GM23338 (cell line): ENCODE measurements around the gene HGFAC. TPM values are rescaled to one million over a fixed set of nuclear protein-coding genes. Genes with fewer than 3 reads are reported as not detected.

ENCODE experiments used
- ATAC-seq: fragments of 200-7000 bp; cut with Tn5 transposase; 3 replicates; pipeline ENCODE4 v1.9.1; 2020
- DNase-seq: peaks from one replicate; pipeline ENCODE4 v3.0.0-alpha.2; 2015; ENCODE audit warnings: low spot score
- H2AFZ ChIP-seq: fragments of 200-600 bp; sonication (generic); 2 replicates; pipeline ENCODE4 v1.8.0; 2016; ENCODE audit warnings: antibody characterized with exemption, mild to moderate bottlenecking, moderate library complexity
- H3F3A ChIP-seq: fragments of 200-600 bp; sonication (generic); replicated peaks from 2 replicates; pipeline ENCODE4 v1.8.0; 2017; ENCODE audit warnings: antibody characterized with exemption, mixed run types, low read depth
- H3K27ac ChIP-seq: fragments of 200-600 bp; sonication (generic); 2 replicates; pipeline ENCODE4 v1.6.1; 2016; ENCODE audit warnings: low read depth
- H3K27me3 ChIP-seq: fragments of 200-600 bp; sonication (generic); 2 replicates; pipeline ENCODE4 v1.8.0; 2016; ENCODE audit warnings: mild to moderate bottlenecking, mixed run types, moderate library complexity; ENCODE audit not compliant: insufficient read depth
- H3K36me3 ChIP-seq: fragments of 200-600 bp; sonication (generic); 2 replicates; pipeline ENCODE4 v1.8.0; 2016; ENCODE audit warnings: mild to moderate bottlenecking; ENCODE audit not compliant: insufficient read depth
- H3K4me1 ChIP-seq: fragments of 200-600 bp; sonication (generic); 2 replicates; pipeline ENCODE4 v1.8.0; 2016; ENCODE audit warnings: mild to moderate bottlenecking, moderate library complexity; ENCODE audit not compliant: insufficient read depth
- H3K4me2 ChIP-seq: fragments of 200-600 bp; sonication (generic); 2 replicates; pipeline ENCODE4 v1.7.1; 2017; ENCODE audit warnings: mixed run types
- H3K4me3 ChIP-seq: fragments of 200-600 bp; sonication (generic); 2 replicates; pipeline ENCODE4 v1.6.1; 2016; ENCODE audit warnings: mixed run types
- H3K79me2 ChIP-seq: fragments of 200-600 bp; sonication (generic); replicated peaks from 2 replicates; pipeline ENCODE4 v1.8.0; 2017; ENCODE audit warnings: mild to moderate bottlenecking; ENCODE audit not compliant: insufficient read depth
- H3K9me2 ChIP-seq: fragments of 200-600 bp; sonication (generic); 2 replicates; pipeline ENCODE4 v1.8.0; 2017; ENCODE audit not compliant: insufficient read depth
- H4K20me1 ChIP-seq: fragments of 200-600 bp; sonication (generic); replicated peaks from 2 replicates; pipeline ENCODE4 v1.8.0; 2017; ENCODE audit warnings: mild to moderate bottlenecking; ENCODE audit not compliant: insufficient read depth
- H3K27ac Mint-ChIP-seq: 2 replicates; pipeline ENCODE4 v1.8.0; 2020; ENCODE audit warnings: inconsistent platforms, mild to moderate bottlenecking, moderate library complexity, mixed read lengths
- H3K27me3 Mint-ChIP-seq: 3 replicates; pipeline ENCODE4 v1.8.0; 2022; ENCODE audit warnings: low read depth, mild to moderate bottlenecking, moderate library complexity, mixed read lengths, inconsistent platforms; ENCODE audit not compliant: insufficient read depth, poor library complexity
- H3K36me3 Mint-ChIP-seq: 3 replicates; pipeline ENCODE4 v1.8.0; 2021; ENCODE audit warnings: low read depth, mild to moderate bottlenecking, inconsistent platforms, moderate library complexity, mixed read lengths
- H3K4me1 Mint-ChIP-seq: 3 replicates; pipeline ENCODE4 v1.8.0; 2020; ENCODE audit warnings: mild to moderate bottlenecking, inconsistent platforms, mixed read lengths
- H3K4me3 Mint-ChIP-seq: 3 replicates; pipeline ENCODE4 v1.8.0; 2021; ENCODE audit warnings: moderate library complexity, mild to moderate bottlenecking, inconsistent platforms, mixed read lengths
- H3K9me3 Mint-ChIP-seq: 3 replicates; pipeline ENCODE4 v1.8.0; 2020; ENCODE audit warnings: moderate library complexity, mild to moderate bottlenecking, inconsistent platforms, mixed read lengths
- CREB1 ChIP-seq: fragments of 250-450 bp; sonication (Bioruptor Pico); IDR thresholded peaks from 2 replicates; pipeline ENCODE4 v1.5.0; 2020; ENCODE audit warnings: low read depth, mild to moderate bottlenecking, moderate library complexity
- EZH2 ChIP-seq: fragments of 200-600 bp; sonication (generic); IDR thresholded peaks from one replicate; pipeline ENCODE4 v1.8.0; 2017; ENCODE audit warnings: antibody characterized with exemption, mild to moderate bottlenecking, low read depth; ENCODE audit not compliant: unreplicated experiment
- EZH2phosphoT487 ChIP-seq: fragments of 200-600 bp; sonication (generic); IDR thresholded peaks from one replicate; pipeline ENCODE4 v1.8.1; 2018; ENCODE audit warnings: antibody characterized with exemption; ENCODE audit not compliant: unreplicated experiment
- NANOG ChIP-seq: IDR thresholded peaks from 2 replicates; pipeline ENCODE4 v1.6.1; 2016; ENCODE audit warnings: antibody characterized with exemption, borderline replicate concordance
- POLR2AphosphoS5 ChIP-seq: IDR thresholded peaks from 2 replicates; pipeline ENCODE4 v1.6.1; 2016; ENCODE audit warnings: antibody characterized with exemption, low read depth
- ZNF114 ChIP-seq: fragments of 250-450 bp; sonication (Bioruptor Pico); IDR thresholded peaks from 2 replicates; pipeline ENCODE4 v1.5.0; 2020; ENCODE audit warnings: mild to moderate bottlenecking, moderate library complexity
- ZNF331 ChIP-seq: fragments of 250-450 bp; sonication (Bioruptor Pico); IDR thresholded peaks from 2 replicates; pipeline ENCODE4 v1.5.0; 2020; ENCODE audit warnings: low read depth, mild to moderate bottlenecking, moderate library complexity
- polyA plus RNA-seq: library from polyadenylated mRNA; unstranded; fragments of >200 nt; fragmentation: Nextera tagmentation; extraction: Ambion mirVana; gene quantifications from 2 replicates; pipeline ENCODE4 v1.2.1, GENCODE V29; 2016
- total RNA-seq: library from RNA; depleted of rRNA; stranded (reverse); fragments of >200 nt; shearing (Covaris generic); gene quantifications from 2 replicates; pipeline ENCODE4 v1.2.3, GENCODE V29; 2014
- TF ChIP-seq, protein P1 (sequence below), 2 experiments: fragments of 200-600 bp in 1 of 2; sonication (generic) in 1 of 2; conservative IDR thresholded peaks; 2 replicates each; pipeline versions ENCODE4 v1.5.1 to v1.6.1; 2016 to 2017; ENCODE audit warnings: antibody characterized with exemption in 2 of 2, low read depth in 2 of 2, mild to moderate bottlenecking in 2 of 2, moderate library complexity in 1 of 2
- TF ChIP-seq, protein P2 (sequence below): IDR thresholded peaks from 2 replicates; pipeline ENCODE4 v1.6.1; 2016; ENCODE audit warnings: antibody characterized with exemption
- TF ChIP-seq, protein P3 (sequence below): IDR thresholded peaks from one replicate; pipeline ENCODE4 v1.6.1; 2018; ENCODE audit warnings: antibody characterized with exemption; ENCODE audit not compliant: unreplicated experiment
- TF ChIP-seq, protein P4 (sequence below): fragments of 250-450 bp; sonication (Bioruptor Pico); IDR thresholded peaks from 2 replicates; pipeline ENCODE4 v1.5.0; 2020; ENCODE audit warnings: mild to moderate bottlenecking, moderate library complexity

HGFAC gene
- total and polyA plus RNA-seq, 2 experiments from 2014 or later = 0.94 TPM; not detected in 1

DNA sequence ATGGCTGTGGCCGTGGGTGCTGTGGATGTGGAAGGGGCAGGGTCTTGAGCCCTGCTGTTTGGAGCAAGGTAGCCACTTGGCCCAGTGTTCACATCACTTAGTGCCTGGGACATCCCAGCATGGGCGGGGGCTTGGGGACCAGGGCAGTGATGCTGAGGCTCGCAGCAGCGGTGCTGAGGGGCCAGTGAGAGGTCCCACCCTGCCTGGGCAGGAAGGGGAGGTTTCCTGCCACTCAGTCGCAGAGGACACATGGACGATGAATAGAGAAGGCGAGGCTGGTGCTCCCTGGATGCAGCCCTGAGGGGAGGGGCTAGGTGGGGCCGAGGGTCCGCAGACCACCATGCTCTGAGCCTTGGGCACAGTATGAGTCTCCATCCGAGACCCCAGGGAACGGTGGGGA is 47.1 kb downstream of the HGFAC start:
- Histone ChIP-seq H3K79me2 (no peaks in the 10 kb centered on the region), H2AFZ (no peak overlapping the region), H3K27ac (no peak overlapping the region), H3K4me1 (no peaks in the 10 kb centered on the region; the same call in 1 of the 2 replicates), H3K4me2 (no peak overlapping the region), H3K27me3 (peaks cover 100% of the 10 kb centered on the region), H3F3A (no peaks in the 10 kb centered on the region), H3K36me3 (no peaks in the 10 kb centered on the region), H4K20me1 (no peaks in the 10 kb centered on the region; the same call in 1 of the 2 replicates), H3K4me3 (no peak overlapping the region), H3K9me2 (no peaks in the 10 kb centered on the region)
- TF ChIP-seq POLR2AphosphoS5 (no peak), ZNF114 (no peak), EZH2phosphoT487 (no peak), EZH2 (no peak), NANOG (no peak), ZNF331 (CRISPR knock-in tag) (no peak), CREB1 (no peak)
- TF ChIP-seq, protein P1, sequence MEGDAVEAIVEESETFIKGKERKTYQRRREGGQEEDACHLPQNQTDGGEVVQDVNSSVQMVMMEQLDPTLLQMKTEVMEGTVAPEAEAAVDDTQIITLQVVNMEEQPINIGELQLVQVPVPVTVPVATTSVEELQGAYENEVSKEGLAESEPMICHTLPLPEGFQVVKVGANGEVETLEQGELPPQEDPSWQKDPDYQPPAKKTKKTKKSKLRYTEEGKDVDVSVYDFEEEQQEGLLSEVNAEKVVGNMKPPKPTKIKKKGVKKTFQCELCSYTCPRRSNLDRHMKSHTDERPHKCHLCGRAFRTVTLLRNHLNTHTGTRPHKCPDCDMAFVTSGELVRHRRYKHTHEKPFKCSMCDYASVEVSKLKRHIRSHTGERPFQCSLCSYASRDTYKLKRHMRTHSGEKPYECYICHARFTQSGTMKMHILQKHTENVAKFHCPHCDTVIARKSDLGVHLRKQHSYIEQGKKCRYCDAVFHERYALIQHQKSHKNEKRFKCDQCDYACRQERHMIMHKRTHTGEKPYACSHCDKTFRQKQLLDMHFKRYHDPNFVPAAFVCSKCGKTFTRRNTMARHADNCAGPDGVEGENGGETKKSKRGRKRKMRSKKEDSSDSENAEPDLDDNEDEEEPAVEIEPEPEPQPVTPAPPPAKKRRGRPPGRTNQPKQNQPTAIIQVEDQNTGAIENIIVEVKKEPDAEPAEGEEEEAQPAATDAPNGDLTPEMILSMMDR (conservative IDR thresholded peaks at IDR 0.05; ENCODE audit: low read depth in 2 of 2) = no peak
- TF ChIP-seq, protein P2, sequence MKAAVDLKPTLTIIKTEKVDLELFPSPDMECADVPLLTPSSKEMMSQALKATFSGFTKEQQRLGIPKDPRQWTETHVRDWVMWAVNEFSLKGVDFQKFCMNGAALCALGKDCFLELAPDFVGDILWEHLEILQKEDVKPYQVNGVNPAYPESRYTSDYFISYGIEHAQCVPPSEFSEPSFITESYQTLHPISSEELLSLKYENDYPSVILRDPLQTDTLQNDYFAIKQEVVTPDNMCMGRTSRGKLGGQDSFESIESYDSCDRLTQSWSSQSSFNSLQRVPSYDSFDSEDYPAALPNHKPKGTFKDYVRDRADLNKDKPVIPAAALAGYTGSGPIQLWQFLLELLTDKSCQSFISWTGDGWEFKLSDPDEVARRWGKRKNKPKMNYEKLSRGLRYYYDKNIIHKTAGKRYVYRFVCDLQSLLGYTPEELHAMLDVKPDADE = no peak
- TF ChIP-seq, protein P3, sequence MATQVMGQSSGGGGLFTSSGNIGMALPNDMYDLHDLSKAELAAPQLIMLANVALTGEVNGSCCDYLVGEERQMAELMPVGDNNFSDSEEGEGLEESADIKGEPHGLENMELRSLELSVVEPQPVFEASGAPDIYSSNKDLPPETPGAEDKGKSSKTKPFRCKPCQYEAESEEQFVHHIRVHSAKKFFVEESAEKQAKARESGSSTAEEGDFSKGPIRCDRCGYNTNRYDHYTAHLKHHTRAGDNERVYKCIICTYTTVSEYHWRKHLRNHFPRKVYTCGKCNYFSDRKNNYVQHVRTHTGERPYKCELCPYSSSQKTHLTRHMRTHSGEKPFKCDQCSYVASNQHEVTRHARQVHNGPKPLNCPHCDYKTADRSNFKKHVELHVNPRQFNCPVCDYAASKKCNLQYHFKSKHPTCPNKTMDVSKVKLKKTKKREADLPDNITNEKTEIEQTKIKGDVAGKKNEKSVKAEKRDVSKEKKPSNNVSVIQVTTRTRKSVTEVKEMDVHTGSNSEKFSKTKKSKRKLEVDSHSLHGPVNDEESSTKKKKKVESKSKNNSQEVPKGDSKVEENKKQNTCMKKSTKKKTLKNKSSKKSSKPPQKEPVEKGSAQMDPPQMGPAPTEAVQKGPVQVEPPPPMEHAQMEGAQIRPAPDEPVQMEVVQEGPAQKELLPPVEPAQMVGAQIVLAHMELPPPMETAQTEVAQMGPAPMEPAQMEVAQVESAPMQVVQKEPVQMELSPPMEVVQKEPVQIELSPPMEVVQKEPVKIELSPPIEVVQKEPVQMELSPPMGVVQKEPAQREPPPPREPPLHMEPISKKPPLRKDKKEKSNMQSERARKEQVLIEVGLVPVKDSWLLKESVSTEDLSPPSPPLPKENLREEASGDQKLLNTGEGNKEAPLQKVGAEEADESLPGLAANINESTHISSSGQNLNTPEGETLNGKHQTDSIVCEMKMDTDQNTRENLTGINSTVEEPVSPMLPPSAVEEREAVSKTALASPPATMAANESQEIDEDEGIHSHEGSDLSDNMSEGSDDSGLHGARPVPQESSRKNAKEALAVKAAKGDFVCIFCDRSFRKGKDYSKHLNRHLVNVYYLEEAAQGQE = no peak
- TF ChIP-seq, protein P4, sequence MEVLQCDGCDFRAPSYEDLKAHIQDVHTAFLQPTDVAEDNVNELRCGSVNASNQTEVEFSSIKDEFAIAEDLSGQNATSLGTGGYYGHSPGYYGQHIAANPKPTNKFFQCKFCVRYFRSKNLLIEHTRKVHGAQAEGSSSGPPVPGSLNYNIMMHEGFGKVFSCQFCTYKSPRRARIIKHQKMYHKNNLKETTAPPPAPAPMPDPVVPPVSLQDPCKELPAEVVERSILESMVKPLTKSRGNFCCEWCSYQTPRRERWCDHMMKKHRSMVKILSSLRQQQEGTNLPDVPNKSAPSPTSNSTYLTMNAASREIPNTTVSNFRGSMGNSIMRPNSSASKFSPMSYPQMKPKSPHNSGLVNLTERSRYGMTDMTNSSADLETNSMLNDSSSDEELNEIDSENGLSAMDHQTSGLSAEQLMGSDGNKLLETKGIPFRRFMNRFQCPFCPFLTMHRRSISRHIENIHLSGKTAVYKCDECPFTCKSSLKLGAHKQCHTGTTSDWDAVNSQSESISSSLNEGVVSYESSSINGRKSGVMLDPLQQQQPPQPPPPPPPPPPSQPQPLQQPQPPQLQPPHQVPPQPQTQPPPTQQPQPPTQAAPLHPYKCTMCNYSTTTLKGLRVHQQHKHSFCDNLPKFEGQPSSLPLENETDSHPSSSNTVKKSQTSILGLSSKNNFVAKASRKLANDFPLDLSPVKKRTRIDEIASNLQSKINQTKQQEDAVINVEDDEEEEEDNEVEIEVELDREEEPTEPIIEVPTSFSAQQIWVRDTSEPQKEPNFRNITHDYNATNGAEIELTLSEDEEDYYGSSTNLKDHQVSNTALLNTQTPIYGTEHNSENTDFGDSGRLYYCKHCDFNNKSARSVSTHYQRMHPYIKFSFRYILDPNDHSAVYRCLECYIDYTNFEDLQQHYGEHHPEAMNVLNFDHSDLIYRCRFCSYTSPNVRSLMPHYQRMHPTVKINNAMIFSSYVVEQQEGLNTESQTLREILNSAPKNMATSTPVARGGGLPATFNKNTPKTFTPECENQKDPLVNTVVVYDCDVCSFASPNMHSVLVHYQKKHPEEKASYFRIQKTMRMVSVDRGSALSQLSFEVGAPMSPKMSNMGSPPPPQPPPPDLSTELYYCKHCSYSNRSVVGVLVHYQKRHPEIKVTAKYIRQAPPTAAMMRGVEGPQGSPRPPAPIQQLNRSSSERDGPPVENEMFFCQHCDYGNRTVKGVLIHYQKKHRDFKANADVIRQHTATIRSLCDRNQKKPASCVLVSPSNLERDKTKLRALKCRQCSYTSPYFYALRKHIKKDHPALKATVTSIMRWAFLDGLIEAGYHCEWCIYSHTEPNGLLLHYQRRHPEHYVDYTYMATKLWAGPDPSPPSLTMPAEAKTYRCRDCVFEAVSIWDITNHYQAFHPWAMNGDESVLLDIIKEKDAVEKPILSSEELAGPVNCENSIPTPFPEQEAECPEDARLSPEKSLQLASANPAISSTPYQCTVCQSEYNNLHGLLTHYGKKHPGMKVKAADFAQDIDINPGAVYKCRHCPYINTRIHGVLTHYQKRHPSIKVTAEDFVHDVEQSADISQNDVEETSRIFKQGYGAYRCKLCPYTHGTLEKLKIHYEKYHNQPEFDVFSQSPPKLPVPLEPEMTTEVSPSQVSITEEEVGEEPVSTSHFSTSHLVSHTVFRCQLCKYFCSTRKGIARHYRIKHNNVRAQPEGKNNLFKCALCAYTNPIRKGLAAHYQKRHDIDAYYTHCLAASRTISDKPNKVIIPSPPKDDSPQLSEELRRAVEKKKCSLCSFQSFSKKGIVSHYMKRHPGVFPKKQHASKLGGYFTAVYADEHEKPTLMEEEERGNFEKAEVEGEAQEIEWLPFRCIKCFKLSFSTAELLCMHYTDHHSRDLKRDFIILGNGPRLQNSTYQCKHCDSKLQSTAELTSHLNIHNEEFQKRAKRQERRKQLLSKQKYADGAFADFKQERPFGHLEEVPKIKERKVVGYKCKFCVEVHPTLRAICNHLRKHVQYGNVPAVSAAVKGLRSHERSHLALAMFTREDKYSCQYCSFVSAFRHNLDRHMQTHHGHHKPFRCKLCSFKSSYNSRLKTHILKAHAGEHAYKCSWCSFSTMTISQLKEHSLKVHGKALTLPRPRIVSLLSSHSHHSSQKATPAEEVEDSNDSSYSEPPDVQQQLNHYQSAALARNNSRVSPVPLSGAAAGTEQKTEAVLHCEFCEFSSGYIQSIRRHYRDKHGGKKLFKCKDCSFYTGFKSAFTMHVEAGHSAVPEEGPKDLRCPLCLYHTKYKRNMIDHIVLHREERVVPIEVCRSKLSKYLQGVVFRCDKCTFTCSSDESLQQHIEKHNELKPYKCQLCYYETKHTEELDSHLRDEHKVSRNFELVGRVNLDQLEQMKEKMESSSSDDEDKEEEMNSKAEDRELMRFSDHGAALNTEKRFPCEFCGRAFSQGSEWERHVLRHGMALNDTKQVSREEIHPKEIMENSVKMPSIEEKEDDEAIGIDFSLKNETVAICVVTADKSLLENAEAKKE (CRISPR knock-in tag) = no peak
- no peak for DNase-seq
- Mint-ChIP-seq H3K9me3 (peaks cover 4% of the 10 kb centered on the region), H3K36me3 (no peaks in the 10 kb centered on the region), H3K4me1 (peaks cover 11% of the 10 kb centered on the region), H3K4me3 (no peak overlapping the region), H3K27me3 (peaks cover 80% of the 10 kb centered on the region), H3K27ac (no peak overlapping the region)
- ATAC-seq = no peak
